Progenitor cell of endocrine pancreas (in vitro differentiated cells): ENCODE results near the gene PLCG1. TPM values are rescaled to one million over a fixed set of nuclear protein-coding genes. Genes with fewer than 3 reads are reported as not detected.

Source experiments
- DNase-seq: peaks from one replicate; pipeline ENCODE4 v3.0.0; 2021; ENCODE audit warnings: low spot score; ENCODE audit not compliant: unreplicated experiment
- H3K27ac Mint-ChIP-seq: 2 replicates; pipeline ENCODE4 v1.8.0; 2021; ENCODE audit warnings: mild to moderate bottlenecking, moderate library complexity, mixed read lengths
- H3K27me3 Mint-ChIP-seq: 2 replicates; pipeline ENCODE4 v1.8.0; 2021; ENCODE audit warnings: mixed read lengths
- H3K36me3 Mint-ChIP-seq: 2 replicates; pipeline ENCODE4 v1.8.0; 2022; ENCODE audit warnings: mixed read lengths; ENCODE audit not compliant: insufficient read depth
- H3K4me1 Mint-ChIP-seq: 2 replicates; pipeline ENCODE4 v1.8.0; 2021; ENCODE audit warnings: low read depth, mixed read lengths
- H3K4me3 Mint-ChIP-seq: 2 replicates; pipeline ENCODE4 v1.8.0; 2021; ENCODE audit warnings: low read depth, mild to moderate bottlenecking, moderate library complexity, mixed read lengths
- H3K9me3 Mint-ChIP-seq: 2 replicates; pipeline ENCODE4 v1.8.0; 2021; ENCODE audit warnings: low read depth, mixed read lengths
- CTCF ChIP-seq: fragments of 200-600 bp; sonication (generic); IDR thresholded peaks from one replicate; pipeline ENCODE4 v1.5.0; 2021; ENCODE audit warnings: antibody characterized with exemption, mild to moderate bottlenecking; ENCODE audit not compliant: unreplicated experiment
- total RNA-seq: library from RNA; stranded (reverse); gene quantifications from 2 replicates; pipeline ENCODE4 v1.2.1, GENCODE V29; 2021

PLCG1 gene
- total RNA-seq, 1 donor from 2014 or later = 395 TPM

DNA sequence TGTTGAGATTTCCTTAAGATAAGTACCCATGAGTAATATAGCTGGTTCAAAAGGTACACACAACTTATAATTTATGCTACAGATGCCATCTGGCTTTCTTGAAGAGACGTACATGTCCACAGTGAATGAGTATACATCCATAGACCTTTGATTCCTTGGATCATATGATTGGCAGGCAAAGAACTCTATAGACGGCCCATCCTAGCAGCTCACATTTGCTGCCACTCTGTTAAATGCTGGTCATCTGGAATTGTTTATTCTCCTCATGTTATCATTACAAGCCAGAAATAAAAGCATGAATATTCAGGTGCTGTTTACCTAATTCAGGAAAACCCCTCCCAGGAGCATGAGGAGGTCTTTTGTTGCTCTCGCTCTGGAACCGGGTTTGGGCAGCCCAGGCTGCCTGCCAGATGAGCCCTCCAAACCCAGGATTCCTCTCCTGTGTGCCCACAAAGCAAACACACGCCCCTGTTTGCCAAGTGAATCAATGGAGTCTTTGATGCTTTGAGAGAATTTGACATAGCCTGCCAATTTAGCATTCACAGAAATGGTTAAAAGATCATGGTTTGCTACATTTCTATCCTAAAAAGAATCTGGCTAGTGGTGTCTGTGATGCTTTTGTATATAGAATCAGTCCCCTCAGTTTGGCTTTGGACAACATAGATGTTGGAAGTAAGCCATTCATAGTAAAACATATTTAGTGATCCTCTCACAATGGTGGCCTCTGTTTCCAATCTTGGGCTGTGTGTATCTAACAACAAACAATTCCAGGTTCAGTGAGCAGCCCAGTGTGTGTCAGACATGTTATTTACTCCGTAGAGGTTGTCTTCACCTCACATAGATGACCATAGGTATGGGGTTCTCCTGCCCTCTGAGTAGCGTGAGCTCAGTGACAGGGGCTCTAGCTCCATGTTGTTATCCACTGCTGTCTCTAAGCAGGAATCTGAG is 17.5 kb upstream of the PLCG1 start:
- Mint-ChIP-seq H3K9me3 (no peaks in the 10 kb centered on the region), H3K4me1 (peaks cover 32% of the 10 kb centered on the region), H3K36me3 (peaks cover 48% of the 10 kb centered on the region), H3K27me3 (no peaks in the 10 kb centered on the region), H3K27ac (peak overlapping the region; percentile 45), H3K4me3 (no peak overlapping the region)
- DNase-seq = no peak
- TF ChIP-seq CTCF = no peak

DNA sequence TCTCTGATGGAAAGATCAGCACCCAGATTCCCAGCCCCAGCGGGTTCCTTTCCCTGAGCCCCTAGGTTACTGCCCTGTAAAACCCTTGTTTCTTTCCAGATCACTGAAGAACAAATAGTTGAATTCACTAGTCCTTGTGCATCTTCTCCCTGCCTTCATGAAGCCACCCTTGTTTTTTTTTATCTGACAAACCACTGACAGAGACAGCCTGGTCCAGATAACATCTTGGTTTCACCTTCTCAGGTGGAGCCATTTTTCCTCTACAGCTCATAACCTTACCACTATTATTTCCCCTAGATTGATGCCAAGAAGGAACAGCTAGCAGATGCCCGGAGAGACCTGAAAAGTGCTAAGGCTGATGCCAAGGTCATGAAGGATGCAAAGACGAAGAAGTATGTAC is 15.9 kb upstream of the PLCG1 start:
- Mint-ChIP-seq H3K36me3 (peaks cover 48% of the 10 kb centered on the region), H3K9me3 (no peaks in the 10 kb centered on the region), H3K27ac (no peak overlapping the region), H3K4me3 (no peak overlapping the region), H3K27me3 (no peaks in the 10 kb centered on the region), H3K4me1 (peaks cover 18% of the 10 kb centered on the region)
- no peak for TF ChIP-seq CTCF
- no peak for DNase-seq

GRCh38 chr20:41123631-41124030 is 13.7 kb upstream of the PLCG1 start:
- H3K27ac Mint-ChIP-seq = no peak overlapping the region
- DNase-seq = no peak
- H3K9me3 Mint-ChIP-seq = no peaks in the 10 kb centered on the region
- H3K27me3 Mint-ChIP-seq = no peaks in the 10 kb centered on the region
- TF ChIP-seq CTCF = no peak
- peaks cover 10% of the 10 kb centered on the region for H3K4me1 Mint-ChIP-seq
- peaks cover 47% of the 10 kb centered on the region for H3K36me3 Mint-ChIP-seq
- H3K4me3 Mint-ChIP-seq = no peak overlapping the region

GRCh38 chr20:41124451-41125094 is 12.8 kb upstream of the PLCG1 start:
- TF ChIP-seq CTCF = no peak
- Mint-ChIP-seq H3K9me3 (no peaks in the 10 kb centered on the region), H3K27me3 (no peaks in the 10 kb centered on the region), H3K36me3 (peaks cover 49% of the 10 kb centered on the region), H3K27ac (no peak overlapping the region), H3K4me3 (no peak overlapping the region), H3K4me1 (peaks cover 6% of the 10 kb centered on the region)
- DNase-seq = no peak

DNA sequence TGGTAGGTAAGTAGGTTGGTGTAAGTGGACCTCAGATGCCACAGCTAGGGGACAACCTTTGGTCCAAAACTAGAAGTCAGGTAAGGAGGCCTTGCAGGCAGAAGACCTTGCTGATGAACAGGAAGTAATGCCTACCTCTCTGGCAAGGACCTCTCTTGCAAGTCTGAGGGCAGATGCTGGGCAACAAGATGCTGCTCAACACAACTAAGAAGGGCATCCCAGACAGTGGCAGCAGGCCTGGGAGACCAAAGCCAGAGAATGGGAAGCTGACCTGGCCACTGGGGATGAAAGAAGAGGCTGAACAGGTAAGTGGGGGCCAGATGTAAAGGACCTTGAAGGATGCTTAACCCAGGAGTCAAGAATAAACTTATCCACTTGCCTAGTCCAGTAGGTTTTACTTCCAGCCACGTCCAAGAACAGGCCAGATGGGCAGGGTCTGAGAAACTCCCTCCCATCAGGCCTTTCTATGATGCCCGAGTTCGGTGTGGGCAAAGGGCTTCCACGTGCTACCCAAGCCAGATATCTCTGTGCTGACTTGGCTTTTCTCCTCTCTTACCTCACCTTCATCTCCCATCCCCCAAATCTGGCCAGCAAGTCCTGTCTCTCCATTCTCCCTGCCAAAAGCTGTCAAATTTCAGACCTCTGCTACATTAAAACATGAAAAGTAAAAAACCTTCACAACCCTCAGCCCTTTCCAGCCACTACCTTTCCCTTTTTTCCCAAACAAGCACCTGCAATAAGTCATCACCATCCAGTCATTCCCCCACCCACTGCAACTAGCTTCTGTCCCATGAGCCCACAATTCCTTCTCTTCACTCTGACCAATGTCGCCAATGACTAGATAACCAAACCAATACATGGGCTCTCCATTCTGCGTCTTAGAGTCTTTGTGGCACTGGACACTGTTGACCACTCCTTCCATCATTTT is 11.5 kb upstream of the PLCG1 start:
- Mint-ChIP-seq H3K27ac (peak overlapping the region; percentile 39), H3K36me3 (peaks cover 45% of the 10 kb centered on the region), H3K4me3 (no peak overlapping the region), H3K4me1 (no peaks in the 10 kb centered on the region), H3K9me3 (no peaks in the 10 kb centered on the region), H3K27me3 (no peaks in the 10 kb centered on the region)
- no peak for TF ChIP-seq CTCF
- no peak for DNase-seq
